ENCODE measurements around the gene GPD1L. TPM values are rescaled to one million over a fixed set of nuclear protein-coding genes. Genes with fewer than 3 reads are reported as not detected.

GPD1L gene
- total and polyA plus RNA-seq, 10 of the 15 experiments (the other 5 are each of a cell fraction or from before 2014, with no cell fraction given), result 0.77 to 4.8 (median 3.9) TPM

DNA sequence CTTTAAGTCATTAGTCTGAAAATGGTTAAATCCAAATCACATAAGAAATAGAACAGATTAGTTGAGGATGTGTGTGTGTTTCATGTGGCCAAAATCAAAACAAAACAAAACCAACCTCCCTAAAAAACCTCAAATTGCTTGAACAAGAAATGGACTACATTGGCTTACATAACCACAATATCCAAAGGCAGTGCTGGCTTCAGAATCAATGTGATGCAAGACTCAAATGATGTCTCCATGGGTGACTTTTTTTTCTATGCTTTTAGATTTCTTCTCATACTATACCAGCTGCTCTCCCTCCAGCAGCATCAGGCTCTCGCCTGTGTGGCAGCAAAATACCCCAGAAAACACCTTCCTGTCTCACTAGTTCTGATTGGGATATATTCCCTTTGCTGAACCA is 96.1 kb downstream of the GPD1L start:
- intact Hi-C loops (cut with micrococcal nuclease; ENCODE audit: unreplicated experiment) (no loop called here), in situ Hi-C loops (cut with MboI) (no loop called here)
- DNase-seq (ENCODE audit: low read depth, low spot score), result no peak
- WGBS (ENCODE audit: insufficient coverage, insufficient replicate concordance, low lambda C conversion rate, missing lambda C conversion rate), result 0% methylated on average over 1 of the region's 1 CpG
- no peak overlapping the region for H3K4me3 ChIP-seq
- H3K4me1 ChIP-seq (ENCODE audit: control insufficient read depth, insufficient read depth, low read length), result no peaks in the 10 kb centered on the region
- FAIRE-seq, result no peak
- no peaks in the 10 kb centered on the region for H3K79me2 ChIP-seq (ENCODE audit: control insufficient read depth, insufficient read depth, low read length)
- H2AFZ ChIP-seq (ENCODE audit: control insufficient read depth, low read depth, low read length), result no peak overlapping the region
- H3K27ac ChIP-seq (ENCODE audit: control insufficient read depth, insufficient read depth), result no peak overlapping the region
- no peak overlapping the region for H3K9ac ChIP-seq (ENCODE audit: control insufficient read depth, insufficient read depth, low read length)
- BruUV-seq (replicated peaks), result no TSS peak
- H3K27me3 ChIP-seq (replicated peaks in 1 of 2; ENCODE audit: control insufficient read depth in 2 of 2, insufficient read depth in 2 of 2, low read length in 1 of 2), result no peaks in the 10 kb centered on the region
- TF ChIP-seq ESRRA (IDR thresholded peaks at IDR 0.05; ENCODE audit: low read length) (no peak), E4F1 (IDR thresholded peaks at IDR 0.05; ENCODE audit: borderline replicate concordance, partially characterized antibody) (no peak), BHLHE40 (IDR thresholded peaks at IDR 0.05; ENCODE audit: borderline replicate concordance in 1 of 2, low read depth in 2 of 2, low read length in 1 of 2) (no peak), ZSCAN29 (IDR thresholded peaks at IDR 0.05) (no peak), CHD4 (IDR thresholded peaks at IDR 0.05) (no peak), TCF12 (IDR thresholded peaks at IDR 0.05; ENCODE audit: low read depth, low read length) (no peak), REST (IDR thresholded peaks at IDR 0.05; ENCODE audit: low read depth, low read length) (no peak), SREBF1 (IDR thresholded peaks at IDR 0.05; ENCODE audit: low read length) (no peak)
- RAD21 ChIA-PET (ENCODE audit: unreplicated experiment), result no interaction called here
- no peak for ATAC-seq
- SMC1A ChIA-PET (ENCODE audit: uncharacterized antibody, unreplicated experiment), result no interaction called here
- no peaks in the 10 kb centered on the region for H3K36me3 ChIP-seq (ENCODE audit: control insufficient read depth in 2 of 2, insufficient read depth in 2 of 2, low read length in 1 of 2)
- POLR2A ChIA-PET, result interaction anchor here (0.6 kb wide), 1 partner anchor 264 kb away, joined by 3 read pairs; no protein-coding TSS in a partner anchor
- no peaks in the 10 kb centered on the region for H3K9me3 ChIP-seq (replicated peaks; ENCODE audit: control insufficient read depth, insufficient read depth, low read length)
- no peak overlapping the region for H3K4me2 ChIP-seq (ENCODE audit: control insufficient read depth, insufficient read depth)
- CTCF ChIA-PET, result no interaction called here
- H4K20me1 ChIP-seq (ENCODE audit: control insufficient read depth, insufficient read depth), result no peaks in the 10 kb centered on the region

Measured in GM12878 (cell line).